UCSD-AML1 (cell line): ENCODE measurements around the gene ATP5F1A.

Source experiments
- DNase-seq: peaks from one replicate; lab custom pipeline; 2025; ENCODE audit not compliant: unreplicated experiment; lab: John Stamatoyannopoulos, UW

ATP5F1A gene

DNA sequence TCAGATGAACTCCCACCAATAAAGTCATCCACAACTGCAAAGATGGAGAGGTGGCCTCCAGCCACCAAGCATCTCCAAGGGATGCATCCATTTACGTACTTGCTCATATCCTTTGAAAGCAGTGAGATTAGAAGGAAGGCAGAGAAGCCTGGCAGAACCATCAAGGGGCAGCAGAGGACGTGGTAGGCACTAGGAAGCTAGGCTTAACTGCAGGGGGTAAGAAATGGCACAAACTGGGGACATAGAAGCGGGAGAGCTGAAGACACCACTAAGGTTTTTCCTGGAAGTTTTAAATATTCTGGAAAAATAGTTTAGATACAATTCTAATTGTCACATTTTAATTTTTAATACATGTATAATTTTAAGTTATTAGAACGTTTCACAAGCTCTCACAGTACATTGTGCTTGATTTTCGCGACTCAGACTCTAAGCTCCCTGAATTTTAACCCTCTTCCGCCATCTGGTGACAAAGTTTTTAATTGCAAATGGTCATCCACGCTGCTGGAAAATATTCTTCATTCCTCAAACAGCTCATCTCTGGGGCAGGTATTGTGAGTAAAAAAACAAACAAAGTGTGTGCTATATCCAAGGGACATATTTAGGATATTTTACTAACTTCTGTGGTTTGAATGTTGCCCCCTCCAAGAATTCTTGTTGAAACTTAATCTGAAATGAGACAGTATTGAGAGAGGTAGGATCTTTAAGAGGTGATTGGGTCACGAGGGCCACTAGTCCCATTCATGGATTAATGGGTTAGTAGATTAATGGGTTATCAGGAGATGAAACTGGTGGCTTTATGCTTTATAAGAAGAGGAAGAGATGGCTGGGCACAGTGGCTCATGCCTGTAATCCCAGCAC, 24.4 kb downstream of the ATP5F1A start:
- DNase-seq = peak; percentile 29

DNA sequence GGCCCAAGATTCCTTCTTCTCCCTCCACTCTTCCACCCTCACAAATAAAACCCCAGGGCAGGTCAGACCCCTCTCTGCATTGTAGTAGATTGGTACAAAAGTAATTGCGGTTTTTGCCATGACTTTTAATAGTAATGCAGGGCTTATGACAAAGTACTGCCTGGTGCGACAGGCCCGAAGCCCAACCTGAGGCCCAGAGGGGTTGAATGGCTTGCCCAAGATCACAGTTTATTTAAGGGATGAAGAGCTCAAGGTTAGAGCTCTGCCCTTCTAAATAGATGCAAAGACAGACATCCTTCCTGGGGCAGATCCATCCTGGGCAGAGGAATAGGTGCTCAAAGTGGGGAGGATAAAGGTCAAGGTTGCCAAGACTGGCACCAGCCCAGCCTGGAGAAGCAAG, 25.1 kb downstream of the ATP5F1A start:
- no peak for DNase-seq

DNA sequence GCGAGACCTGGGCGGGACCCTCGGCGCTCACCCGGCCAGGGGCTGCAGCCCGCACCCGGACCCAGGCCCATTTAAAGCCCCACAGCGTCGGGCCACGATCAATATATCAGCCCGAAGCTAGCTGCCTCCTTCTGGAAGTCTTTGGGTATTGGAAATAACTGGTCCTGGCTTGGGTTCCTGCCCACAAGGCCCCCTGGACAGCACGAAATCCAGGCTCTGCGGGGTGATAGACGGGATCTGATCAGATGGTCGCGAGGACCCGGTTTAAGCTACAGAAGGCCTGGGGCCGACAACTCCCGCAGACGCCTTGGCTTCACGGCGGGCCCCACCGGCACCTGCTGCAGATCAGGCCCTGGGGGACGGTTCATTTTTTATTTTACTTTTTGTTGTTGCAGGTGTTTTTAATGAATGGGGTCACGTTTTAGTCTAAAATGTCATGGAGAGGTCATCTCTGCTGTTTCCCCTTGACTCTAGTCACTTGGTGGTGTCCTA, 25.7 kb downstream of the ATP5F1A start:
- no peak for DNase-seq

DNA sequence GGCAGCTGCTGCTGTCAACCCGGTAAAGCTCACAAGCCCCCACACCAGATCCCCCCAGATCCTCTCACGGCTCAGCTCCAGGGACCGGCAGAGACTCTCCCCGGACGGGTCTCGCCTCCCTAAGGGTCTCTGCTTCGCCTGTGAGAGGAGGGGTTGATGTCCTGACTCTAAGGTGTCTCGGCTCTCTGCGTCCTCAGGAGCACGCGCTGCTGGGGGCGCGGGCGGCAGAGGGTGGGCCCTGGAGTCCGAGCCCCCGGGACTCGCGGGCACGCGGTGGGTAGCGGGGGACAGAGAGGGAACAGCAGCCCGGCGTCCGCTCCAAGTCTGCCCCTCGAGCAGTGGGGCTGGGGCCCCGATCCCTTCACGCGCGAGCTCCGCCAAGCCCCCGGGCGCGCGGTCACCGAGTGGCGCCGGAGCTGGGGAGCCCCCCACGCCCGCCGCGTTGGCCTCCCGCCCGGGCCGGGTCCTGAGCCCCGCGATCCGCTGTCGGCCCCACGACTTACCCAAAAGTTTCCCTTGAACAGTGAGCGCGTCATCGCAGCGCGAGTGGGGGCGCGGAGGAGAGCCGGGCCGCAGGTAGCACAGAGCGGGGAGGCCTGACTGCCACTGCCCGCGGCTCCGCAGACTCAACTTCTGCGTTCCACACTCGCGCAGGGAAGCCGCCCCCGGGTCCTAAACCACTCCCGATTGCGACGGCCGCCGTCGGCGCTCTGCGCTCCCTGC, 26.3 kb downstream of the ATP5F1A start, which contains the start of gene PSTPIP2:
TSS of gene PSTPIP2 (minus strand) at position 608 of the 723 bp plus-strand sequence. CDS start at position 536, 72 bp downstream.
- DNase-seq = peak; percentile 78

DNA sequence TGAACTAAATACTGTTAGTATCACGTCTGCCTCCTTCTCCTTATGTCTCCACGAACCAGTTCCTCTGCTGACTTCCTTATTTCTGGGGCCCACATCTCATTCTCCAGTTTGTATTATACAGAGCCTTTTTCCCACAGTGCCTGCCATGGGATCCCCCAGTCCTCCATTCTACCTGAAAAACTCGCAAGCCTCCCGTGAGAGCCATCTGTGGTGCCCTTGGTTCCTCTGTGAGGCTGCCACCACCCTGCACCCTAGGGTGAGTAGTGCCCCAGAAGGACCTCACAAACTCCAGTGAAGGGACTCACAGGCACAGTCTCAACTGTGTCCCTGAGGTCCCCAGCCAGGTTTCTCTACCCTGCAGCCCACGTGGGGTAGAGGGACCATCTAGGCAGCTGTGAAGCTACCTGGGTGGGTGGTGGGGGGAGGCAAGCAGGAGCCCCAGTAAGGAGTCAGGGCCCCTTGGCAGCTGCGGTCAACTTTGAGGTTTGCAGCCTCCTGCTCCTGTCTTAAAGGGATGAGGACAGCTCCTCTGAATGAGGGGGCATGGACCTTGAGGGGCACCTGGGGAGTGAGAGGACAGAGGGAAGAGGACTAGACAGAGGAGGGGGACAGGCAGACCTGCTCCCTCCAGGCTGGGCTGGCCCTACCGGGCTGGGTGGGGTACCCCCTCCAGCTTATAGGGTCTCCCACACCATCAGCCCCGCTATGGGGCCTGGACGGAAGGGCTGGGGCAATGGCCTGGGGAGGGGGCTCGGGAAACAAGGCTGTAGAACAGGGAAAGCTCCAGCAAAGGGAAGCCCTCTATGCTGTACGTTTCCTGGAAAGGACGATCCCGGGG, 27.1 kb downstream of the ATP5F1A start:
- peak; percentile 67 for DNase-seq

DNA sequence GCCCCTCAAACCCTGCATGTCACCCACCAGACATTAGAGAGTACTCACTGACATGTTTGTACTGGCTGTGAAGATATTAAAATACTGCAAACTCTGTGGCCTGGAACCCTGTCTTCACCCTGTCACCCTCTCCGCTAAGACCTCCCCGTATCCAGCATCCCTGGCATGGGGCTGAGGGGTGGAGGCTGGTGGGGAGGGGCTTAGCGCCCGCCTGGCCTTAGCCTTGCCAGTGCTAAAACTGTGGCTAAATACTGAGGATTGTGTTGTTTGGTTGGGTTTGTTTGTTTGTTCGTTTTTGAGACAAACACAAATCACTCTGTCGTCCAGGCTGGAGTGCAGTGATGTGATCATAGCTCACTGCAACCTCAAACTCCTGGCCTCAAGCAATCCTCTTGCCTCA, 27.9 kb downstream of the ATP5F1A start:
- DNase-seq = no peak

DNA sequence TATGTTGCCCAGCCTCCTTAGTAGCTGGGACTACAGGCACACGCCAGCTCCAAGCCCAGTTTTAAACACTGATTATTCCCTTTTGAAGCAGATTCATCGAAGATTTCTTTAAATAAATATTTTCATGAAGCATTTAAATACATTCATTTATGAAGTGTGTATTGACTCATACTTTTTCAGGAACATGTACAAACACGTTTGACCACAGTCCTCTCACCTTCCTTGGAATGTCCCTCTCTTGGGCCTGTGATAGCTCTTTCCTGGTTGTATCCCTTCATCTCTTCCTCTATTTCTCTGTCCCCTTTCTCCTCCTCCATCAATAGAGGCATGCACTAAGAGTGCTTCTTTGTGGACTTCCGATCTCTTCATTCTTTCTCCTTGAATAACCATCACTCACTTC, 28.6 kb downstream of the ATP5F1A start:
- no peak for DNase-seq

DNA sequence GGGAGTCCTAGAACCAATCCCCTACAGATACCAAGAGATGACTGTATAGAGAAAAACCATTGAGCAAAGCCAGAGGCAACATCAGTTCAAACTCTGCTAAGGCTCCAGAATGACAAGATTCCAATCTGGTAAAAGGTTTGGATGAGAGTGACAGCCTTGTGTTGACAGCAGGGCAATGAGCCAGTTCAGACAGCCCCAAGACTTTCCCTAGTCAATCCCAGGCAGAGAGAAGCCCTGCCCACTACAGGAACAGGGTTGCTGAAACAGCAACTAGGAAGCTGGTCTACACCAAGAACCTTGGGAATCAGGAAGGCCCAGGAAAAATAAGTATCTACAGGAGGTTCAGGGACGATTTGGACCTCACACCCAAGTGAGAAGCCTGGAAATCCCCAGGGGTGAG, 29.3 kb downstream of the ATP5F1A start:
- no peak for DNase-seq

DNA sequence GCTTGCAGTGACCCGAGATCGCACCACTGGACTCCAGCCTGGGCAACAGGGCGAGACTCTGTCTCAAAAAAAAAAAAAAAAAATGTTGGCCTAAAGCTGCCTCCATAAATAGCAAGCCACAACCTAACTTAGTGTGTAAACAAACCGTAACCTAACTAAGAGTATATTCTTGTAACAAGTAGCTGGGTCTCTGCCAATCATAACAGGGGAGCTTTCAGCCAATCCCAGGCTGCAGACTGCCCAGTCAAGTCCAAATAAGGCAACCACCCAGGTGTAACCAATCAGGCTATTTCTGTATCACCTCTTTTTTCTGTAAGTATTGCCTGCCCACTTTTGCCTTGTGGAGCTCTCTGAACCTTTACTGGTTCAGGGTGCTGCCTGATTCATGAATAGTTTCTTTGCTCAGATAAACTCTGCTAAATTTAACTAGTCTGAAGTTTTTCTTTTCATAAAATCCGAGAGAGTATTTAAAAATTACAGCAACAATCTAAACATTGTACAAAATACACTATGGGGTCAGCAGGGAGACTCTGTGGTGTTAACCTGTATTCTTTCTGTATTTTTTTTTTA, 30.6 kb downstream of the ATP5F1A start:
- no peak for DNase-seq

DNA sequence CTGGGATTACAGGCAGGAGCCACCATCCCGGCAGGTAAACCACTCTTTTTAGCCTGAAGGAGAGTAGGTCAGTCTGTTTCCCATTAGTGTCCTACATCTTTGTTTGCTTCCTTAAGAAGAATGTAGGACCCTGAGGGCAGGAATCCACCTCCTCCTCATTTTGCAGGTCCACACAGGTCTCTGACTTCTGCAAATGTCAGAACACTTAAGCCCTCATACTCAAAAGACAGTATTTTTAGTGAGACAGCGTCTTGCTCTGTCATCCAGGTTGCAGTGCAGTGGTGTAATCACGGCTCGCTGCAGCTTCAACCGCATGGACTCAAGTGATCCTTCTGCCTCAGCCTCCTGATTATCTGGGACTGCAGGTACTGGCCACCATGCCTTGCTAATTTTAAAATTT, 35.3 kb downstream of the ATP5F1A start:
- no peak for DNase-seq

DNA sequence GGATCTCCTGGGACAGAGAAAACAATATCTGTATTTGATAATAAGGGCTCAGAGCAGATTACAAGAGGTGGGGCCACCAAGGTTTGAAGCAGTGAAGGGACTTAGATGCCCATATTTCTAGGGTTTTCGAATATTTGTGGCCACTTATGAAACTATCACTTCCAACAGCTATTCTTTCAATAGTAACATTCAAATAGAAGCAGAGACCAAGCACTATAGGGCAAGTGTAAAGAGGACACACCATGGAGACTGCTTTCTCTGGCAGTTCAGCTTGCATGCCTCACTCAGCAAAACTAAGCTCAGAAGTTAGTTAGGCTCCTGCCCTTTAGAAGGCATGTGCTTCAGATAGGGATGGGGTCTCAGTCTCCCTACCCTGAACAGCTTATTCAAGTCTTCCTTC, 36.3 kb downstream of the ATP5F1A start:
- DNase-seq = no peak

DNA sequence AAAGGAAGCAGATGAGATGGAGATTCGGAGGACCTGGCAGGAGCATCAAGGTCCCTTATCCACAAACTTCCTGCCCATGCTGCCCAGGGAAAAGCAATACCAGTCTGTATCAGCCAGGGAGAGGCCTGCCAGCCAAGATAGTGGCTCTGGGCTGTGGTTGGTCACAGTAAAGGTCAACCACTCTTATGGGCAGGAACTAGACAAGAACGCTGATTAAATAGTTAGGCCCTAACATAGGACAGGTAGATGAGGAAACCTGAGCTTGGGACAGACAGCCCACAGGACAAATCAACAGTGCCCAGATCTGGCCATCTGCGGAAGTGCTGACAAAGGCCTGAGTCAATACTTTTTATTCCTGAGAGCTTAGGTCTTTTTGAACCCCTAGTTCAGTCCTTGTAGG, 36.7 kb downstream of the ATP5F1A start:
- DNase-seq = peak; percentile 63

DNA sequence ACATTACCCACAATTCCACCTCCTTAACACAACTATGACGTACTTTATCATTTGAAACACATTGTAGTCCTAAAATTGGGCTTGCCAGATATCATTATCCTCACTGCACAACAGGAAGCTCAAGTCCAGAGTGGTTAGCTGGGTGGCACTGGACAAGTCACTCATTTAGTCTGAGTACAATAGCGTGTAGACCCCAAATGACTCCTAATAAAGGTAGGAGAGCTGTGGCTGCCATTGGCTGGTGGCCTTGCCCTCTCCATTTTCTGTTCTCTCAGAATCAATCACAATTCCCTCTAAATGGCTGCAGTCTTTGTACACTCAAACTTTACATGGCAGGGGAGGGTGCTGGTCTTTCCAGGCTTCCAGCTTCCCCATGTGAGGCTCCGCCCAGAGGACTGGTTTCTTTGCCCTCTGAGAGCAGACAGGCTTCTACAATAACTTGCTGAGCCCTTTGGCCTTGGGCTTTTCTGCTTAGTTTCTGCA, 37.7 kb downstream of the ATP5F1A start:
- peak; percentile 66 for DNase-seq

DNA sequence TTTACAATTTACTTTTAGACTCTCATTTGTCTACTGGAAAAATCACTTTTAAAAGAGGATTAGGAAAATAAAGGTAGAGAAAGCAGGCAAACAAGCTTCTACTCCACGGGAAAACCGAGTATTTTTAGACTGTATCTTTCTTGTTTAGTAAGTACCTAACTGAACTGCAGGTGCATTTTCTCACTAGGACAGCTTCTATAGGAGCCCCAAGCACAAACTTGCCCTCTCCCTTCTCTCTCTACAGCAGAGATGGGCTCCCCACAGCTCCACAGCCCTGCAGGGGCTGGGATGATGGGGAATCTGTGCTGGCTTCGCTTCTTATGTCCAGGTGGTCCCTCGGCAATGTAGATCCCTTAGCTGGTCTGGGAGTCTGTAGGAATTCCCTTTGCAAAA, 42.3 kb downstream of the ATP5F1A start:
- DNase-seq = no peak

DNA sequence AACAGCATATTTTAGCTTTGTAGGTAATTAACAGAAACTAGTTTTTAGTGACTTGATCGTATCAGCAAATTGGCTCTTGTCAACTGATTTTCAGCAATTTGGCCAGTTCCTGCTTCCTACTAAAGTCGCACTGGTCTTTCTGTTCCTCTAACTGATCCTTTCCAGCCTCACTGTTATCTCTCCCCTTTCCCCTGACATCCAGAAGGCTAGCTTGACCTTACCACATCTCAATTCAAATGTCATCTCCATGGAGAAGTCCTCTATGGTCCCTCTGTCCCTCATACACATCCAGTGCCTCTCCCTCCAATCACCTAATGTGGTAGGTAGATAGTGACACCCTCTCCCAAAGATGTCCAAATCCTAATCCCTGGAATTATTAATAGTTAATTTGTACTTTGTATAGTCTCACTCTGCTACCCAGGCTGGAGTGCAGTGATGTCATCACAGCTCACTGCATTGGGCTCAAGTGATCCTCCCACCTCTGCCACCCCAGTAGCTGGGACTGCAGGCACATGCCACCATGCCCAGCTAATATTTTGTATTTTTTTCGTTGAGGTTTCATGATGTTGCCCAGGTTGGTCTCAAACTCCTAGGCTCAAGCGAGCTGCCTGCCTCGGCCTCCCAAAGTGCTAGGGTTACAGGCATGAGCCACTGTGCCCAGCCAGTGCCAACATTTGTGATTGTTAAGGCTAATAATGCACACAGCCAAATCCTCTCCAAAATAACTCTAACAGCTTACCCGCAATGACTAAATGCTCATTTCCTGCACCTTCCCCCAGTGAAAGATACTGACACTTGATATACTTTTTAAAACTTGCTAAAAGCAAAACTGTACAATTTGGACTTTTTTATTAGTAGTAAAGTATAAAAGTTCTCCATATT, 42.9 kb downstream of the ATP5F1A start:
- DNase-seq = no peak

DNA sequence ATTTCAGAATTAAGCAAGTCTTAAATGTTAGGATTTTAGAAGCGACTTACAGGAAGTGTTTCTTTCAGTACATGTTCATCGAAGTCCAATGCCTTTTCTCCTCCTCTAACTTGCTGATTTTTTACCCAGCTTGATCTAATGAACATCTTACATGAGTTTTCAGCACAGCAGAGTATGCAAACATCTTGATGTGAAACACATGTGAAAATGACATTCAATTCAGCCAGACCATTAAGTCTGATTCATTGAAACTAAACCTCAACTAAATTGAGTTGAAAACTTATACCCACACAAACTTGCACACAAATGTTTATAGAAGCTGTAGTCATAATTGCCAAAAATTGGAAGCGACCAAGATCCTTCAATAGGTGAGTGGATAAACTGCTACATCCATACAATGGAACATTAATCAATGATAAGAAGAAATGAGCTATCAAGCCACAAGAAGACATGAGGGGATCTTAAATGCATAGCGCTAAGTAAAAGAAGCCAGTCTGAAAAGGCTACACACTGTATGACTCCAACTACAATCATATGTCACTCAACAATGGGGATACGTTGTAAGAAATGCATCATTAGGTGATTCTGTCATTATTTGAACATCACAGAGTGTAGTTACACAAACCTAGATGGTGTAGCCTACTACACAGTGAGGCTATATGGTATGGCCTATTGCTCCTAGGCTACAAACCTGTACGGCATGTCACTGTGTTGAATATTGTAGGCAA, 44.6 kb downstream of the ATP5F1A start:
- DNase-seq = no peak

DNA sequence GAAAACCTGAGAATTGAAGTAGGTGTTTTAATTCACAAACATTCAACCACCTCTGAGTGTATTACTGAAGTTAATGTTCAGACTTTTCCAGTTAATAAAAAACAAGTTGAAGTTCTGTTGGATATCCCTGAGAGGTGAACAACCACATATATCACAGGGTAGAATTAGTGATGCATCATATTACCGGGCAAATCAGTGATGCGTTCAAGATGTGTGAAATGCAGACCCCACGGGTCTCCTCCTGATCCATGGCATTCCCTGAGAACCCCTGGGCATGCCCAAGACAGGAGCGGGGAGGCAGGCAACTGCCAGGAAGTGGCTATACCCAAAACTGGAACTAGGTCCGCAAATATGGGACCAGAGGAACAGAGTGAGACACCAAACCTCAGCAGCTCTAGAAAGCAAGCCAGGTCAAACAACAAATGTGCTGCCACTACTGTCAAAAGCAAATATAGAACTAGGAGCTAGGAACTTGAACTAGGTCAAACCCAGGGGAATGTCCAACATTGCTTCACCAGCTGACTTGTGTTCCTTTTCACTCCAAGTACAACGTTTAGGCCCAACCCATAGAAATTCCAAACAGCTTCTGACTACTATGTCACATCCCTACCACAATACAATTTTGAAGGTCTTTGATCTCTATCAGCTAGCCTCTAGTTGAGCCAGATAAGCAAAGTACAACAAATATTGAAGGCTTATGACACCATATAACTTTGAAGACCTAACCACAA, 46.2 kb downstream of the ATP5F1A start:
- DNase-seq = no peak

DNA sequence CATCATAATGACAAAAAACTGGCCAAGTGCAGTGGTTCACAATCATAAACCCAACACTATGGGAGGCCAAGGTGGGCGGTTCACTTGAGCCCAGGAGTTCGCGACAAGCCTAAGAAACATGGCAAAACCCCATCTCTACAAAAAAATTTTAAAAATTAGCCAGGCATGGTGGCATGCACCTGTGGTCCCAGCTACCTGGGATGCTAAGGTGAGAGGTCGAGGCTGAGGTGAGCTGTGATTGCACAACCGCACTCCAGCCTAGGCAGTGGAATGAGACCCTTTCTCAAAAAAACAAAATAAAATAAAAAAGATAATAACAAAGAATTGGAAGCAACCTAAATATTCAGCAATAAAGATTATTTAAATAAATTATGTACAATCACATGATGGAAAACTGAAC, 47.8 kb downstream of the ATP5F1A start:
- no peak for DNase-seq
